ENCODE results near the gene MMP15.
"Not testable (repeated sequence)": the region's sequence is repeated elsewhere in the genome, so short reads cannot be mapped to it uniquely, and the experiment has no call there.

MMP15 gene
- total RNA-seq: 0.39 to 3.5 (median 1.3) reads per million in 17 experiments

DNA sequence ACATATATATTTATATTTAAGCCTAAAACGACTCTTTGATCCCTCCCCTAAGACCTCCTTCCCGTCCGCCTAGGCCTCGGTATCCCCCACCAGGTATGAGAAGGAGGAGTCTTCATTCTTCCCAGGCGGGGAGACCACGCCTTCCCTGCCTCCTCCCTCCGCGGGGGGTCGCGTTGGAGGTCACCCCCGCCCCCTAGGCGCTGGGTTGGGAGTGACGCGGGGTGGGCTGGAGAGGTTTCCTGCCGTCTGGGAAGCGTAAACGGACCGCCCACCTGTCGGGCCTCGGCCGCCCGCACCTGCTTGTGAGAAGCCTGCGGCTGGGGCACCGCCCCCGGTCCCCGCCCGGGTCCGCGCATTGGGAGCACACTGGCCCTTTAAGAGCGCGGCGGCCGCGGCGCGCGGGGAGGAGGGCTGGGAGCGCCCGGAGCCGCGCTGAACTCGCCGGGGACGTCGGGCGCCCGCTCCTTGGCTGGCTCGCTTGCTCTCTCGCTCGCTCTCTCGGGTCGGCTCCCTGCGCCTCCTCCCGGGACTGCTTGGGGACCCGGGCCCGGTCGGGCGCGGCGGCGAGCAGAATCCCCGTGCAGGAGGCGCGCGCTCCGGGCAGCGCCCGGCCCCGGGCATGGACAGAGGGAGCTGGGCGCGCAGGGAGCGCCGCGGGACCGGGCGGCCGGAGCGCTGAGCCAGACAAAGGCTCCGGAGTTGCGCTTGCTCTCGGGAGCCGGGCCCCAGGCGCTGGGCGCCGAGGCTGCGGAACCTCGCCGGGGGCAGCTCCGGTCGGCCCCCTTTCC is at the start of gene MMP15:
MMP15 (plus strand) TSS at position 404 of the 788 bp plus-strand sequence. CDS start 597 bp downstream, outside the sequence.
- DNase-seq: peak; percentile 46 to 83 (median 64)

GRCh38 chr16:57976331-57976796 is 49.2 kb upstream of the MMP15 start:
- no peak for DNase-seq

GRCh38 chr16:57977418-57978069 is 48.0 kb upstream of the MMP15 start:
- peak in 1 of 4 experiments; percentile 20 for DNase-seq

DNA sequence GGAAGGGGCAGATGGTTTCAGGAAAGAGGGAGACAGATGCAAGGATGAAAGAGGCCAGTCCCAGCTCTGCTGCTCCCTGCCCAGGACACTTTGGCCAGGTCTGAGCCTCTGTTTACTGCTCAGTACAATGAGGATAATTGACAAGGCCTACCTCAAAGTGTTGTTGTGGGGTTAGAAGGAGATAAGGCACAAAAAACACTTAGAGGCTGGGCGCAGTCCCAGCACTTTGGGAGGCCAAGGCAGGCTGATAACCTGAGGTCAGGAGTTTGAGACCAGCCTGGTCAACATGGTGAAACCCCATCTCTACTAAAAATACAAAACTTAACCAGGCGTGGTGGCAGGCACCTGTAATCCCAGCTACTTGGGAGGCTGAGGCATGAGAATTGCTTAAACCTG is 47.5 kb upstream of the MMP15 start:
- DNase-seq: not testable (repeated sequence)

DNA sequence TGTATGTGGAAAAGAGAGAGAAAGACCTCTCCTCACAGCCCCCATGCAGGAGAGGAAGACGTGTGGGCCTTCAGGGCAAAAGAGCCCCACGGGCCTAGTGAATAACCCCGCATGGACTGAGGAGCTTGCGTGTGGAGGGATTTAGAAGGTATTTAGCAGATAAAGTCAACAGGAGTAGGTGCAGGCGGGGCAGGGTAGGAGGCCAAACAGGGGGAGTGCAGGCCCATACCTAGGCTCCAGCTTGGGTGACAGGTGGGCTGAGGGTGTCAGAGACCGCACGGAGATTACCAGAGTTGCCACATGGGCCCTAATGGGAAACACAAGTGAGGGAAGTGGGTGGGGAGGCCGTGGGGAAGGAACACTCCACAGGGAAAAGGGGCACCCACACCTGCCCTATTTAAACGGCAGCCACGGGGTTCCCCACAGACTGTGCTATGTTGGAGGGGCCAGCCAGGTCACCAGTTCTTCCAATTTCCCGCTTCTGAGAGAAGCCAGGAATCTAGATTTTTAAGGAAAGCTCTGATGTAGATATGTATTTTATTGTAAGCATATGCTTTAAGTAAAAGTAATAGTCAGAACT is 46.5 kb upstream of the MMP15 start:
- no peak for DNase-seq

- DNase-seq: no peak
These were observed 43.9 kb upstream of the MMP15 start for GRCh38 chr16:57981636-57982035.

DNA sequence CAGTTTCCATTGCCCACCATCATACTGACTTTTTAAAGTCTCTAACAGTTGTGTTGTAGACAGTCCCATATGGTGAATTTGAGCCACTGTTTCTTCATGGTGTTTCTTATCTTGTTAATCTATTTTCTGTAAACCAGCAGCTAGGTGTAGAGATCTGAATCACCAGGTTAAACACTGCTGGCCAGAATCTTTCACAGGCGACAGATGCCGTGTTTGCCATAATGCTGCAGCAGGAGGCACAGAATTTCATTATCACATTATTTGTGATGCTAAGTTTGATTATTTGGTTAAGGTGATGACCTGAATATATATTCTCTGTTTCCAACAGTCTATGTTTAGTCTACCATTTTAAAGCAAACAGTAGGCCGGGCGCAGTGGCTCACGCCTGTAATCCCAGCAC is 43.2 kb upstream of the MMP15 start:
- no peak for DNase-seq

DNA sequence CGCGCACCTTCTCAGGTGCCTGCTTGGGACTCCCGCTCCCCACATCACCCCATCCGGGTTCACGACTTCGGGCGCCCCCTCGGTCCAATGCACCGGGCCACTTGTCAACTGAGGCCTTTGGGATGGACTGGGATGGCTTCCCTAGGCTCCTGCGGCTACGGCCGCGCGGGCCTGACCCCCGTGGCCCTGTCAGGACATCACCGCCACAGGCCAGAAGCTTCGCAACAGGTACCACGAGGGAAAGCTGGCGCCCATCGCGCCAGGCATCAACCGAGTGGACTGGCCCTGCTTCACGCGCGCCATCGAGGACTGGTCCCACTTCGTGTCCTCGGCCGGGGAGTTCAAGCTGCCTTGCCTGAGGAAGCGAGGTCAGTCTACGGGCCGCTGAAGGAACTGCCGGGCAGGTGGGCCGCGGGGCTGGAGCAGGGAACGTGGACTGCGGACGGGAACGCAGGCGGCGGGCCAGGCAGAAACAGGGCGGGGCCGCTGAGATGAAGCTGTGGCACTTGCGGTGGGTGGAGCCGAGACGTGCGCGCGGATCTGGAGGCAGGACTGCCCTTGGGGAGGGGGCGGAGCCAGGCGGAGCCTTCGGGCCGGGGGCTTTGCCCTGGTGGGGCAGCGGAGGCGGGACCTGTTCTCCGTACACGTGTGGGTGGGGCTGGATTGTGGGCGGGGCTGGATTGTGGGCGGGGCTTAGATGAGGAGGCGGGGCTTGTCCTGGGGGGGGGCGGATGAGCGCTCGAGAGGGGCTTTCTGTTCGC is 40.9 kb upstream of the MMP15 start:
- DNase-seq: peak; percentile 50 to 79 (median 68)

DNA sequence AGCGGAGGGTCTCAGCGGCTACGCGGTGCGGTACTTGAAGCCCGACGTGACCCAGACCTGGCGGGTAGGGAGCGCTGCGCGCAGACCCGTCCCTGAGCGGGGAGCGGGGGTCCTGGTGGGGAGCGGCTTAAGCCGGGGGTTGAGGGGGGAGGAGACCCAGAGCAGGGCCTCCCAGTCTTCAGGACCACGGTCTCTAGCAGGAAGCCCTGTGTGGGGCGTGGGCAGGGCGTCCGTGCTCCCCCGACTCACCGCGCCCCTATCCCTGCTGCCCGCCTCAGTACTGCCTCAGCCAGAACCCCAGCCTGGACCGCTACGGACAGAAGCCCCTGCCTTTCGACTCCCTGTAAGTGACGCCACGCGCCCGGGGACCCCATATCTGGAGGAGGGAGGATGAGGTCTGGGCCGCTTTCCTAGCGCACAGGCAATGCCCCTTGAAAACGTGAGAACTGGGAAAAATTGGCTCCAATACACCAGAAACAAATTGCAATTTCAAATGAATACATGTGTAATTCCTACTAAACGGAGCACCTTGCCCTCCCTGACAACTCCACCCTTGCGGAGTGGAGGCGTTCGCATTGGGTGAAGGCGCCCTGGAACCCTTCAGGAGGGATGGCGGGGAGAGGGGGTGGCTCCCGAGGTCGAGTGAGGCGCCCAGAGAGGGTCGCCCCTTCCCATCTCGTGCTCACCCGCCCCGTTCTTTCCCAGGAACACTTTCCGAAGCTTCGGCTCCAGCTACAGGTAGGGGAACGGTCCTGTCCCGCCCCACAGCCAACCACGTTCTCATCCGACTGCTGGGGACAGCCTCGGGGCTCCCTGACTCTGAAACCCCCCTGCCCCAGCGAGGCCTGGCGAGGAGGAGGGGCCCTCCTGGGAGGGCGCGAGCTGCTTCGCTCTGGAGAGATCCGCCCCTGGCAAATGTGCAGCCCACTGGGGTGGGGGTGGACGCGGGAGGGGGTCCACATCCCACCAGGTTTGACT is 40.1 kb upstream of the MMP15 start:
- no peak for DNase-seq

GRCh38 chr16:57986196-57986595 is 39.4 kb upstream of the MMP15 start:
- DNase-seq: no peak

DNA sequence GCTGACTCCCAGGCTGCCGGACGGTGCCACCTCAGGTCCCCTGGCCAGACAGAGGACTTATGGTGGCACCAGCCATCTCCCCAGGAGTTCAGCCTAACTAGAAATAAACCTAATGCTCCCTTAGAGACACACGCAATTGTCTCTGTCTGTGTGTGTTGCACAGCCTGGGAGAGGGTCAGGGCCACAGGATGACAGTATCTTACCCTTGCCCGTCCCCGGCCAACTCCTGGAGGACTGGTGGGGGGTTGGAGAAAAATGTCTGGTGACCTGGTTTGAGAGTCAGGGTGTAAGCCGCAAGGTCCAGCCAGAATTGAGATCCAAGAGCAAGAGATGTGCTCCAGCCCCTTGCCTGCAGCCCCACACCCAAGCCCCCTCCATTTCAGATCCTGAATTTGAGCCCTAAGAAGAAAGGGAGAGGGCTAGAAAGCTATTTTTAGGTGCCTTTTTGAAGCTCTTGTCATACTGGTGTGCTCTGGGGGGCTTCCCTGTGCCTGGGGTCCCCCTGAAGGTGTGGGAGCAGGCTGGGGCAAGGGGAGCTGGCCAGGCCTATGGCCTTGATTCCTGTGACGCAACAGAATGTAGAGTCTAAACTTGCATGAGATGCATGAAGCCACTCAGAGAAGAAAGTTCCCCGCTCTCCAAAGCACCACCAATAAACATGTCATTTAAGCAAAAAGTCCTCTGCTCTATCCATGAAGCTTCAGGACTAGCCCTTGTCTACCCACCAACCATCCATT is 37.9 kb upstream of the MMP15 start:
- DNase-seq: no peak

DNA sequence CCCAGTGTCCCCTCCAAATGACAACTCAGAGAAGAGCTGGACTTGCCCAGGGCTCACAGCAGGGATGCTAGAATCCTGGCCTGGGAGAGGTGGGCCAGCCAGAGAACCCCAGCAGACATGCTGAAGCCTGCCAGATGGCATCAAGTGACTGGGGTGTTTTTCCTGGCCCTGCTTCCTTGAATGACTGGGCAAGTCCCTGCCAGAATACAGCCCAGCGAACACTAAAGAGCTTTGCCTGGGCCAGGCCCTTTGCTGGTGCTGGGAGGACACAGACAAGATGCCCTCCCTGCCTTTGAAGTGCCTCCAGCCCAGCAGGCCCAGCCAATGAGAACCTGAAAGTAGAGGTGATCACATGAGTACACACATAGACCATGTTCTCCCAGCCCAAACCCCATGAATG is 36.6 kb upstream of the MMP15 start:
- DNase-seq: no peak

DNA sequence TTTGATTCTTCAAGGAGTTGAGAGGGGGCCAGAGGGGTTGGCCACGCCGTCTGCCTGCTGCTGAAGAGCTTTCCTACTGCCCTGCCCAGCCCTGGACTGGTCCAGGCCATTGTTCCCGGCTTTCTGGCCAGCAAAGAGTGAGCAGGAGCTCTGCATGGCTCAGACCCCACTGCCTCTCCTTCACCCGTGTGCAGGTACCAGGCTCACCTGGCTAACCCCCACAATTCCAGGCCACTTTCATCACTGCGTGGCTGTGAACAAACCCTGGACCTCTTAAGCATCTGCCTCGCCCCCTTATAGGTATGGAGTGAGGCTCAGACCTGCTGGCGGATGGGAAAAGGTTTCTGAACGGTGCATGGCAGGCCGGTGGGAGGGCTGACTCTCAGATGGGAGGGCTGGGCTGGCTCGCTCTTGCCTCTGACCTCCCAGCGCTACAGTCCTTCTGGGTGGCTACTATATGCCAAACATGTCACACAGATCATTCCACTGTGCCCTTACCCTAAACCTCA is 33.9 kb upstream of the MMP15 start:
- DNase-seq: no peak

DNA sequence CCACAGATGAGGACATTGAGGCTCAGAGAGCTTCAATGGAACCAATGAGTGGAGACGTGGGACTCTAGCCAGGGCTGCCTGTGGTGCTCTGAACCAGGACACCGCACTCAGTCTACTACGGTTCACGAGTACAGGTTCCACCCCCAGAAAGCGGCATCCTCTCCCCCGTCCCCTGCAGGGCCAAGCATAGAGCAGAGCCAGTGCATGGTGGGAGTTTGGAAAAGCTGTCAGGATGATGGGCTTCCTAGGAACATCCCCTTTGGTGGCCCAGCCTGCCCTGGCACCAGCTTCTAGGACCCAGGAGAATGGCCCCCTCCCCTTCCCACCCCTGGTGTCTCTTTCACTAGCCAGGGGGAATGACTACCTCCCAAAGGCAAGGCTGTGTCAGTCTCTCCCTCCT is 33.5 kb upstream of the MMP15 start:
- no peak for DNase-seq

DNA sequence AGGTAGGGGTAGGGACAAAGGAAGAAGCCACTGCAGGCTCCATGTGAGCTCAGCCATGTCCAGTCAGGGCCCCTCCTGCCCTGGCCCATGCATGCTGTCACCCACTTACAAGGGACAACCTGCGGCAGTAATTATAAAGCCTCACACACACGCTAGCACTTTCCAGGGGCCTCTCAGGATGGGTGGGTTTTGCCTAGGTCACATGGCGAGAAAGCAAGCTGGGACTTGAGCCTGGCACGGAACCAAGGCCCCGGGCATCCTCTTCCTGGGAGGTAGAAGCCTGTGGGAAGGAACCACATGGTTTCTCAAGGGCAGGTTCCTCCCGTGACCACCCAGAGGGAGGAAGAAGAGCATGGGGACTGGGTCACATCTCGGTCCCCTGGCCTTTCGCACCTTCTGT is 32.1 kb upstream of the MMP15 start:
- DNase-seq: no peak

DNA sequence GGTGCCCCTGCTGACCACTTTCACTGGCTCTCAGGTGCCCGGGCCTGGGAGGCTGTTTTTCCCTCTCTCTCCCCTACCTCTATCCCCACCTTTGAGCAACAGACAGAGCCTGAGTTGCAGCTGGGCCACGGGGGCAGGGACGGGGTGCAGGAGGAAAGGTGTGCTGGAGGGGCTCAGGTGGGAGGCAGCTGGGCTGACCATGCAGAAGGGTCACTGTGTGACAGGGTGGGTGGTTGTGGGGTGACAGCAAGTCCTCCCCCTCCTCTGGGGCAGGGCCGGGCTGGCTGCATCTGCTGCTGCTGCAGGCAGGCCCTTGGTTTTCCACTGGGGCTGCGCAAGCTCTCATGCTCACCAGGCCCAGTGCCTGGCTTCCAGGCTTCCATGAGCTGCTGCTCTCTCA is 31.7 kb upstream of the MMP15 start:
- no peak for DNase-seq

DNA sequence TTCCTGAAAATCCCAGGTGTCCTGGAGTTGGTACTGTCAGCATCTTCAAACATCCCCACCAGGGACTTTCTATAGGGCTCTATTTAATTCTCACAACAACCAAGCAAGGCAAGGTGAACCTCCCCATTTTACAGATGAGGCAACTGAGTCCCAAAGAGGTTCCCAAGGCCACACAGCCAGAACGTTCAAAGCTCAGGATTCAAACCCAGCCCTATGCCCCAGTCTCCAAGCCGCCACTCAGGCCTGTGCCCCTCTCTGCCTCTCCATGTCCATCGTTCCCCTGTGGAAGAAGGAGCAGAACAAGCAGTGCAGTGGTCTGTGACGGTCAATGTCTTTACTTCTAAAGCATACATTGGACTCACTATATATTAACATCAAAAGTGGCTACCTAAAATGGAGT is 31.2 kb upstream of the MMP15 start:
- DNase-seq: no peak

GRCh38 chr16:57994778-57995177 is 30.8 kb upstream of the MMP15 start:
- peak; percentile 70 to 88 (median 84) for DNase-seq

- DNase-seq: no peak
These were observed 29.7 kb upstream of the MMP15 start for GRCh38 chr16:57995721-57996405.

Data from suppressor macrophage (primary cell).